HepG2 (cell line): ENCODE data around the gene GLIPR1. TPM values are rescaled to one million over a fixed set of nuclear protein-coding genes. Genes with fewer than 3 reads are reported as not detected.
"Not testable (repeated sequence)": the region's sequence is repeated elsewhere in the genome, so short reads cannot be mapped to it uniquely, and the experiment has no call there.

Experiments
- ATAC-seq: fragments of 200-7000 bp; cut with Tn5 transposase; 3 replicates; pipeline ENCODE4 v1.9.1; 2020; ENCODE audit warnings: mild to moderate bottlenecking, moderate library complexity
- BruUV-seq: library from RNA; stranded (reverse); fragments of 400-500 nt; replicated peaks from 2 replicates; lab custom pipeline; 2021; lab: Mats Ljungman, UMichigan
- CTCF ChIA-PET: fragments of 300-600 bp; formaldehyde crosslinking; extraction: SDS; loops from one replicate; lab custom pipeline; 2021; ENCODE audit warnings: low total read pairs, inconsistent platforms, low intra/inter-chr PET ratio; lab: Yijun Ruan, JAX
- POLR2A ChIA-PET: fragments of 350-600 bp; sonication (Branson Sonifier 250); formaldehyde crosslinking; loops from one replicate; lab custom pipeline; 2020; ENCODE audit warnings: antibody characterized with exemption, inconsistent platforms; lab: Yijun Ruan, JAX
- DNase-seq: peaks from one replicate; pipeline ENCODE4 v3.0.0-alpha.2; 2015; ENCODE audit warnings: low spot score
- FAIRE-seq: peaks from 3 replicates; lab custom pipeline; 2011; peaks lifted over from hg19 to GRCh38; lab: Jason Lieb, UNC
- H2AFZ ChIP-seq: one replicate; pipeline ENCODE4 v1.6.1; 2011; ENCODE audit warnings: low read length, inconsistent platforms
- H3K27ac ChIP-seq: fragments of 300-600 bp; 3 replicates; pipeline ENCODE4 v1.8.0; 2011; ENCODE audit warnings: mixed run types, mild to moderate bottlenecking, mixed read lengths, low read length, inconsistent platforms; ENCODE audit not compliant: insufficient read depth; ENCODE audit errors: extremely low read length
- H3K27me3 ChIP-seq, 2 experiments: fragments of 200-600 bp in 1 of 2; 2 replicates in 1 of 2; 3 replicates in 1 of 2; pipeline versions ENCODE4 v1.6.0 to v1.8.0; 2011; ENCODE audit warnings: low read length in 2 of 2, mild to moderate bottlenecking in 2 of 2, moderate library complexity in 2 of 2, inconsistent platforms in 1 of 2; ENCODE audit not compliant: insufficient read depth in 2 of 2, control insufficient read depth in 1 of 2
- H3K36me3 ChIP-seq, 2 experiments: fragments of 200-600 bp in 1 of 2; replicated peaks in 1 of 2; 2 replicates in 1 of 2; 3 replicates in 1 of 2; pipeline versions ENCODE4 v1.5.1 to v1.8.0; 2011; ENCODE audit warnings: low read length in 2 of 2, inconsistent platforms in 1 of 2; ENCODE audit not compliant: insufficient read depth in 2 of 2, control insufficient read depth in 1 of 2
- H3K4me1 ChIP-seq: 2 replicates; pipeline ENCODE4 v1.5.1; 2012; ENCODE audit warnings: low read length, inconsistent platforms; ENCODE audit not compliant: insufficient read depth
- H3K4me2 ChIP-seq: 2 replicates; pipeline ENCODE4 v1.6.0; 2011; ENCODE audit warnings: low read depth, low read length, inconsistent platforms
- H3K4me3 ChIP-seq, 3 experiments: fragments of 200-600 bp in 1 of 3; sonication (generic), shearing (Covaris generic) in 1 of 3; replicated peaks in 1 of 3; 2 replicates each; pipeline ENCODE4 v1.5.1; 2011 to 2016; ENCODE audit warnings: low read length in 3 of 3, inconsistent platforms in 2 of 3, low read depth in 2 of 3, mild to moderate bottlenecking in 2 of 3, control low read depth in 1 of 3, mixed read lengths in 1 of 3; ENCODE audit not compliant: insufficient read depth in 1 of 3
- H3K79me2 ChIP-seq: one replicate; pipeline ENCODE4 v1.6.1; 2011; ENCODE audit warnings: low read length, inconsistent platforms; ENCODE audit not compliant: insufficient read depth
- H3K9ac ChIP-seq: 2 replicates; pipeline ENCODE4 v1.6.0; 2011; ENCODE audit warnings: mild to moderate bottlenecking, low read depth, low read length, inconsistent platforms; ENCODE audit not compliant: insufficient read depth
- H3K9me3 ChIP-seq: 2 replicates; pipeline ENCODE4 v1.5.1; 2012; ENCODE audit warnings: mild to moderate bottlenecking, low read length
- H4K20me1 ChIP-seq: 2 replicates; pipeline ENCODE4 v1.6.0; 2011; ENCODE audit warnings: inconsistent platforms, mild to moderate bottlenecking, low read length, moderate library complexity; ENCODE audit not compliant: insufficient read depth
- ATF1 ChIP-seq: IDR thresholded peaks from 2 replicates; pipeline ENCODE4 v1.6.1; 2016; ENCODE audit warnings: mild to moderate bottlenecking, control low read depth
- SP4 ChIP-seq: sonication (generic); formaldehyde crosslinking; IDR thresholded peaks from 2 replicates; pipeline ENCODE4 v1.8.1; 2023; ENCODE audit warnings: mild to moderate bottlenecking, missing genetic modification reagents
- ZNF562 ChIP-seq: sonication (generic); formaldehyde crosslinking; IDR thresholded peaks from 2 replicates; pipeline ENCODE4 v1.8.0; 2022; ENCODE audit warnings: missing genetic modification reagents, borderline replicate concordance
- in situ Hi-C: cut with HindIII; loops from 2 replicates; pipeline ENCODE4 v1.10.0; 2017; ENCODE audit warnings: low pct_unique_long_range_greater_than_20kb; ENCODE audit not compliant: extremely low pct_ligation_motif_present
- intact Hi-C: fragments of 100-400 bp; cut with micrococcal nuclease; formaldehyde crosslinking; loops from one replicate; pipeline ENCODE4 v1.10.0; 2022; ENCODE audit not compliant: unreplicated experiment
- polyA plus RNA-seq, 8 experiments: library from polyadenylated mRNA; depleted of rRNA in 3 of 8; stranded (reverse) in 7 of 8; unstranded in 1 of 8; fragments of >200 nt; fragmentation: Illumina TruSeq in 4 of 8; extraction: Trizol in 4 of 8; gene quantifications; 2 replicates each; pipeline versions ENCODE4 v1.2.1 to v1.2.3, GENCODE V29; 2011 to 2016; ENCODE audit warnings: low read depth in 4 of 8, missing spikeins in 1 of 8, mixed read lengths in 1 of 8; ENCODE audit not compliant: insufficient read depth in 1 of 8
- total RNA-seq, 5 experiments: library from RNA; depleted of rRNA; stranded (reverse); fragments of >200 nt; fragmentation: Illumina TruSeq; extraction: Trizol; gene quantifications; 2 replicates each; pipeline ENCODE4 v1.2.3, GENCODE V29; 2016; ENCODE audit warnings: low read depth in 1 of 5
- TF ChIP-seq, protein P1 (sequence below), 2 experiments: IDR thresholded peaks; 2 replicates each; pipeline ENCODE4 v1.6.1; 2011 to 2012; ENCODE audit warnings: low read length in 2 of 2, borderline replicate concordance in 1 of 2, low read depth in 1 of 2, mild to moderate bottlenecking in 1 of 2, moderate library complexity in 1 of 2
- TF ChIP-seq, protein P2 (sequence below): sonication (generic); formaldehyde crosslinking; IDR thresholded peaks from 2 replicates; pipeline ENCODE4; 2020; ENCODE audit warnings: missing genetic modification reagents, mild to moderate bottlenecking, borderline replicate concordance
- TF ChIP-seq, protein P3 (sequence below): sonication (generic); formaldehyde crosslinking; IDR thresholded peaks from 2 replicates; pipeline ENCODE4 v1.5.0; 2020; ENCODE audit warnings: missing genetic modification reagents
- TF ChIP-seq, protein P4 (sequence below): sonication (generic); formaldehyde crosslinking; IDR thresholded peaks from 2 replicates; pipeline ENCODE4 v1.4.0; 2020; ENCODE audit warnings: missing genetic modification reagents

The GLIPR1 gene
- total and polyA plus RNA-seq, 2 of the 13 experiments (the other 11 are each of a cell fraction or from before 2014, with no cell fraction given): 1.9 to 5.0 TPM

DNA sequence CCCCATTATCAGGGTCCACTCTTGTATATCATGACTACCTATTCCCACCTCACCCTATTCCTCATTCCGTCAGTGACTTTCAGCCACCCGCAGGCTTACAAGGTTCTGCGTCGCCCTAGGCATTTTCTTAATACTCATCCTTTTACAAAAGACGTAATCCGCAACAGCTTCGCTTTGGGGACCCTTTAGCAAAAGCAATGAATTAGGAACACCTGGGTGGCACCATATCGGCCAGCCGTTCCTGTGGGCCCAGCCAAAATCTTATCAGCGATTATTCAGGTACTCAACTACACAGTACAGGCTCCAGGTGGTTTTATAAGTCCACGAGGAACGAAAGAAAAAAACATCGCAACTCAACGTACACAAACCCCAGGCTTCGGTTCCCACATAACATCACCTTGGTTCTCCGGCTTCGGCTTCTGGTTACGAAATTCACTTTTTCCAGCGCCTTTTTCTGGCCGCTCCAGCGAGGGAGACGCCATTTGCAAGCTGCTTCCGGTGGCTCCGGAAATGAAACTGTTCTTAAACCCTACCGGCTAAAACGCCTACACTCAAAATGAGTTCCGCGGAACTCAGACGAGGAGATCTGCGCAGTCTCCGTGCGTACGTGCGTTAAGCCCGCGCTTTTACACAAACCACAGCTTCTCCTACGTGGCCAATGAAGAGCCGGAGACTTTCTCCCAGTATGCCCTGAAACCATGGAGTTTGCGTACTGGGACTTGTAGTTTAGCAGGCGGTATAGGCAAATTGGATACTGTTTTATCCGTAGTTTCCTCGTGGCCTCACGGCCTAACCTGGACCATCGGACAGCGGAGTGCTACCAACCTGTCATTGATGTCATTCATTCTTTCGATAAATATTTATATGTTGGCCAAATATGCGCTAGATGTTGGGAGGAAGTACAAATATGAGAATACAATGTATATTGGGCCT lies 30.8 kb downstream of the GLIPR1 start, which contains the start of gene KRR1 (continued):
- TF ChIP-seq, protein P1, sequence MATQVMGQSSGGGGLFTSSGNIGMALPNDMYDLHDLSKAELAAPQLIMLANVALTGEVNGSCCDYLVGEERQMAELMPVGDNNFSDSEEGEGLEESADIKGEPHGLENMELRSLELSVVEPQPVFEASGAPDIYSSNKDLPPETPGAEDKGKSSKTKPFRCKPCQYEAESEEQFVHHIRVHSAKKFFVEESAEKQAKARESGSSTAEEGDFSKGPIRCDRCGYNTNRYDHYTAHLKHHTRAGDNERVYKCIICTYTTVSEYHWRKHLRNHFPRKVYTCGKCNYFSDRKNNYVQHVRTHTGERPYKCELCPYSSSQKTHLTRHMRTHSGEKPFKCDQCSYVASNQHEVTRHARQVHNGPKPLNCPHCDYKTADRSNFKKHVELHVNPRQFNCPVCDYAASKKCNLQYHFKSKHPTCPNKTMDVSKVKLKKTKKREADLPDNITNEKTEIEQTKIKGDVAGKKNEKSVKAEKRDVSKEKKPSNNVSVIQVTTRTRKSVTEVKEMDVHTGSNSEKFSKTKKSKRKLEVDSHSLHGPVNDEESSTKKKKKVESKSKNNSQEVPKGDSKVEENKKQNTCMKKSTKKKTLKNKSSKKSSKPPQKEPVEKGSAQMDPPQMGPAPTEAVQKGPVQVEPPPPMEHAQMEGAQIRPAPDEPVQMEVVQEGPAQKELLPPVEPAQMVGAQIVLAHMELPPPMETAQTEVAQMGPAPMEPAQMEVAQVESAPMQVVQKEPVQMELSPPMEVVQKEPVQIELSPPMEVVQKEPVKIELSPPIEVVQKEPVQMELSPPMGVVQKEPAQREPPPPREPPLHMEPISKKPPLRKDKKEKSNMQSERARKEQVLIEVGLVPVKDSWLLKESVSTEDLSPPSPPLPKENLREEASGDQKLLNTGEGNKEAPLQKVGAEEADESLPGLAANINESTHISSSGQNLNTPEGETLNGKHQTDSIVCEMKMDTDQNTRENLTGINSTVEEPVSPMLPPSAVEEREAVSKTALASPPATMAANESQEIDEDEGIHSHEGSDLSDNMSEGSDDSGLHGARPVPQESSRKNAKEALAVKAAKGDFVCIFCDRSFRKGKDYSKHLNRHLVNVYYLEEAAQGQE (IDR thresholded peaks at IDR 0.05; ENCODE audit: borderline replicate concordance in 1 of 2, low read depth in 1 of 2, low read length in 2 of 2): peak in 1 of 2 experiments; percentile 70; a peak in 2 of 4 replicates
- TF ChIP-seq, protein P2, sequence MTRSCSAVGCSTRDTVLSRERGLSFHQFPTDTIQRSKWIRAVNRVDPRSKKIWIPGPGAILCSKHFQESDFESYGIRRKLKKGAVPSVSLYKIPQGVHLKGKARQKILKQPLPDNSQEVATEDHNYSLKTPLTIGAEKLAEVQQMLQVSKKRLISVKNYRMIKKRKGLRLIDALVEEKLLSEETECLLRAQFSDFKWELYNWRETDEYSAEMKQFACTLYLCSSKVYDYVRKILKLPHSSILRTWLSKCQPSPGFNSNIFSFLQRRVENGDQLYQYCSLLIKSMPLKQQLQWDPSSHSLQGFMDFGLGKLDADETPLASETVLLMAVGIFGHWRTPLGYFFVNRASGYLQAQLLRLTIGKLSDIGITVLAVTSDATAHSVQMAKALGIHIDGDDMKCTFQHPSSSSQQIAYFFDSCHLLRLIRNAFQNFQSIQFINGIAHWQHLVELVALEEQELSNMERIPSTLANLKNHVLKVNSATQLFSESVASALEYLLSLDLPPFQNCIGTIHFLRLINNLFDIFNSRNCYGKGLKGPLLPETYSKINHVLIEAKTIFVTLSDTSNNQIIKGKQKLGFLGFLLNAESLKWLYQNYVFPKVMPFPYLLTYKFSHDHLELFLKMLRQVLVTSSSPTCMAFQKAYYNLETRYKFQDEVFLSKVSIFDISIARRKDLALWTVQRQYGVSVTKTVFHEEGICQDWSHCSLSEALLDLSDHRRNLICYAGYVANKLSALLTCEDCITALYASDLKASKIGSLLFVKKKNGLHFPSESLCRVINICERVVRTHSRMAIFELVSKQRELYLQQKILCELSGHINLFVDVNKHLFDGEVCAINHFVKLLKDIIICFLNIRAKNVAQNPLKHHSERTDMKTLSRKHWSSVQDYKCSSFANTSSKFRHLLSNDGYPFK (CRISPR knock-in tag): peak; percentile 91; the same call in 1 of the 2 replicates
- TF ChIP-seq ZNF562 (CRISPR knock-in tag) (no peak), ATF1 (CRISPR knock-in tag) (peak; percentile 90), SP4 (CRISPR knock-in tag) (peak; percentile 60)
- TF ChIP-seq, protein P3, sequence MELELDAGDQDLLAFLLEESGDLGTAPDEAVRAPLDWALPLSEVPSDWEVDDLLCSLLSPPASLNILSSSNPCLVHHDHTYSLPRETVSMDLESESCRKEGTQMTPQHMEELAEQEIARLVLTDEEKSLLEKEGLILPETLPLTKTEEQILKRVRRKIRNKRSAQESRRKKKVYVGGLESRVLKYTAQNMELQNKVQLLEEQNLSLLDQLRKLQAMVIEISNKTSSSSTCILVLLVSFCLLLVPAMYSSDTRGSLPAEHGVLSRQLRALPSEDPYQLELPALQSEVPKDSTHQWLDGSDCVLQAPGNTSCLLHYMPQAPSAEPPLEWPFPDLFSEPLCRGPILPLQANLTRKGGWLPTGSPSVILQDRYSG (CRISPR knock-in tag): 0 out of 2 replicates have a peak, but pooled peaks have one; percentile 65
- TF ChIP-seq, protein P4, sequence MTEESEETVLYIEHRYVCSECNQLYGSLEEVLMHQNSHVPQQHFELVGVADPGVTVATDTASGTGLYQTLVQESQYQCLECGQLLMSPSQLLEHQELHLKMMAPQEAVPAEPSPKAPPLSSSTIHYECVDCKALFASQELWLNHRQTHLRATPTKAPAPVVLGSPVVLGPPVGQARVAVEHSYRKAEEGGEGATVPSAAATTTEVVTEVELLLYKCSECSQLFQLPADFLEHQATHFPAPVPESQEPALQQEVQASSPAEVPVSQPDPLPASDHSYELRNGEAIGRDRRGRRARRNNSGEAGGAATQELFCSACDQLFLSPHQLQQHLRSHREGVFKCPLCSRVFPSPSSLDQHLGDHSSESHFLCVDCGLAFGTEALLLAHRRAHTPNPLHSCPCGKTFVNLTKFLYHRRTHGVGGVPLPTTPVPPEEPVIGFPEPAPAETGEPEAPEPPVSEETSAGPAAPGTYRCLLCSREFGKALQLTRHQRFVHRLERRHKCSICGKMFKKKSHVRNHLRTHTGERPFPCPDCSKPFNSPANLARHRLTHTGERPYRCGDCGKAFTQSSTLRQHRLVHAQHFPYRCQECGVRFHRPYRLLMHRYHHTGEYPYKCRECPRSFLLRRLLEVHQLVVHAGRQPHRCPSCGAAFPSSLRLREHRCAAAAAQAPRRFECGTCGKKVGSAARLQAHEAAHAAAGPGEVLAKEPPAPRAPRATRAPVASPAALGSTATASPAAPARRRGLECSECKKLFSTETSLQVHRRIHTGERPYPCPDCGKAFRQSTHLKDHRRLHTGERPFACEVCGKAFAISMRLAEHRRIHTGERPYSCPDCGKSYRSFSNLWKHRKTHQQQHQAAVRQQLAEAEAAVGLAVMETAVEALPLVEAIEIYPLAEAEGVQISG (CRISPR knock-in tag): peak; percentile 95

DNA sequence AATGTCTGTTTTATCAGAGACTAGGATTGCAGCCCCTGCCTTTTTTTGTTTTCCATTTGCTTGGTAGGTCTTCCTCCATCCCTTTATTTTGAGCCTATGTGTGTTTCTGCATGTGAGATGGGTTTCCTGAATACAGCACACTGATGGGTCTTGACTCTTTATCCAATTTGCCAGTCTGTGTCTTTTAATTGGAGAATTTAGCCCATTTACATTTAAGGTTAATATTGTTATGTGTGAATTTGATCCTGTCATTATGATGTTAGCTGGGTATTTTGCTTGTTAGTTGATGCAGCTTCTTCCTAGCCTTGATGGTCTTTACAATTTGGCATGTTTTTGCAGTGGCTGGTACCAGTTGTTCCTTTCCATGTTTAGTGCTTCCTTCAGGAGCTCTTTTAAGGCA lies 40.7 kb downstream of the GLIPR1 start:
- H3K9ac ChIP-seq, POLR2A ChIA-PET, H3K4me2 ChIP-seq, ATAC-seq, DNase-seq, H4K20me1 ChIP-seq, H3K79me2 ChIP-seq, H3K27ac ChIP-seq, H2AFZ ChIP-seq, H3K4me1 ChIP-seq, CTCF ChIA-PET, H3K27me3 ChIP-seq, BruUV-seq, in situ Hi-C loops, H3K36me3 ChIP-seq, FAIRE-seq, H3K4me3 ChIP-seq, H3K9me3 ChIP-seq: not testable (repeated sequence)
- intact Hi-C loops: loop anchor here (10.0 kb wide), 3 partner anchors 104 to 944 kb away; no protein-coding TSS in a partner anchor
